HepG2 (cell line): ENCODE results near the gene FILIP1. TPM values are rescaled to one million over a fixed set of nuclear protein-coding genes. Genes with fewer than 3 reads are reported as not detected.

Source experiments
- ATAC-seq: fragments of 200-7000 bp; cut with Tn5 transposase; 3 replicates; pipeline ENCODE4 v1.9.1; 2020; ENCODE audit warnings: mild to moderate bottlenecking, moderate library complexity
- BruUV-seq: library from RNA; stranded (reverse); fragments of 400-500 nt; replicated peaks from 2 replicates; lab custom pipeline; 2021; lab: Mats Ljungman, UMichigan
- CTCF ChIA-PET: fragments of 300-600 bp; formaldehyde crosslinking; extraction: SDS; loops from one replicate; lab custom pipeline; 2021; ENCODE audit warnings: low total read pairs, inconsistent platforms, low intra/inter-chr PET ratio; lab: Yijun Ruan, JAX
- POLR2A ChIA-PET: fragments of 350-600 bp; sonication (Branson Sonifier 250); formaldehyde crosslinking; loops from one replicate; lab custom pipeline; 2020; ENCODE audit warnings: antibody characterized with exemption, inconsistent platforms; lab: Yijun Ruan, JAX
- DNase-seq: peaks from one replicate; pipeline ENCODE4 v3.0.0-alpha.2; 2015; ENCODE audit warnings: low spot score
- FAIRE-seq: peaks from 3 replicates; lab custom pipeline; 2011; peaks lifted over from hg19 to GRCh38; lab: Jason Lieb, UNC
- H2AFZ ChIP-seq: one replicate; pipeline ENCODE4 v1.6.1; 2011; ENCODE audit warnings: low read length, inconsistent platforms
- H3K27ac ChIP-seq: fragments of 300-600 bp; 3 replicates; pipeline ENCODE4 v1.8.0; 2011; ENCODE audit warnings: mixed run types, mild to moderate bottlenecking, mixed read lengths, low read length, inconsistent platforms; ENCODE audit not compliant: insufficient read depth; ENCODE audit errors: extremely low read length
- H3K27me3 ChIP-seq, 2 experiments: fragments of 200-600 bp in 1 of 2; 2 replicates in 1 of 2; 3 replicates in 1 of 2; pipeline versions ENCODE4 v1.6.0 to v1.8.0; 2011; ENCODE audit warnings: low read length in 2 of 2, mild to moderate bottlenecking in 2 of 2, moderate library complexity in 2 of 2, inconsistent platforms in 1 of 2; ENCODE audit not compliant: insufficient read depth in 2 of 2, control insufficient read depth in 1 of 2
- H3K36me3 ChIP-seq, 2 experiments: fragments of 200-600 bp in 1 of 2; replicated peaks in 1 of 2; 2 replicates in 1 of 2; 3 replicates in 1 of 2; pipeline versions ENCODE4 v1.5.1 to v1.8.0; 2011; ENCODE audit warnings: low read length in 2 of 2, inconsistent platforms in 1 of 2; ENCODE audit not compliant: insufficient read depth in 2 of 2, control insufficient read depth in 1 of 2
- H3K4me1 ChIP-seq: 2 replicates; pipeline ENCODE4 v1.5.1; 2012; ENCODE audit warnings: low read length, inconsistent platforms; ENCODE audit not compliant: insufficient read depth
- H3K4me2 ChIP-seq: 2 replicates; pipeline ENCODE4 v1.6.0; 2011; ENCODE audit warnings: low read depth, low read length, inconsistent platforms
- H3K4me3 ChIP-seq, 3 experiments: fragments of 200-600 bp in 1 of 3; sonication (generic), shearing (Covaris generic) in 1 of 3; replicated peaks in 1 of 3; 2 replicates each; pipeline ENCODE4 v1.5.1; 2011 to 2016; ENCODE audit warnings: low read length in 3 of 3, inconsistent platforms in 2 of 3, low read depth in 2 of 3, mild to moderate bottlenecking in 2 of 3, control low read depth in 1 of 3, mixed read lengths in 1 of 3; ENCODE audit not compliant: insufficient read depth in 1 of 3
- H3K79me2 ChIP-seq: one replicate; pipeline ENCODE4 v1.6.1; 2011; ENCODE audit warnings: low read length, inconsistent platforms; ENCODE audit not compliant: insufficient read depth
- H3K9ac ChIP-seq: 2 replicates; pipeline ENCODE4 v1.6.0; 2011; ENCODE audit warnings: mild to moderate bottlenecking, low read depth, low read length, inconsistent platforms; ENCODE audit not compliant: insufficient read depth
- H3K9me3 ChIP-seq: 2 replicates; pipeline ENCODE4 v1.5.1; 2012; ENCODE audit warnings: mild to moderate bottlenecking, low read length
- H4K20me1 ChIP-seq: 2 replicates; pipeline ENCODE4 v1.6.0; 2011; ENCODE audit warnings: inconsistent platforms, mild to moderate bottlenecking, low read length, moderate library complexity; ENCODE audit not compliant: insufficient read depth
- ARID5B ChIP-seq: IDR thresholded peaks from 2 replicates; pipeline ENCODE4 v1.4.0; 2020; ENCODE audit warnings: mild to moderate bottlenecking, missing genetic modification reagents
- ATF4 ChIP-seq, 2 experiments: fragments of 450-650 bp in 1 of 2; sonication (generic) in 1 of 2; formaldehyde crosslinking; IDR thresholded peaks; 2 replicates each; pipeline versions ENCODE4 v1.5.0 to v1.8.0; 2020 to 2022; ENCODE audit warnings: mild to moderate bottlenecking in 1 of 2, missing genetic modification reagents in 1 of 2
- BORCS8-MEF2B ChIP-seq: sonication (generic); formaldehyde crosslinking; IDR thresholded peaks from 2 replicates; pipeline ENCODE4 v1.8.0; 2022; ENCODE audit warnings: mild to moderate bottlenecking, missing genetic modification reagents
- ELF4 ChIP-seq: sonication (generic); formaldehyde crosslinking; IDR thresholded peaks from 2 replicates; pipeline ENCODE4 v1.5.0; 2020; ENCODE audit warnings: missing genetic modification reagents, mild to moderate bottlenecking, moderate library complexity, borderline replicate concordance
- HBP1 ChIP-seq: IDR thresholded peaks from 2 replicates; pipeline ENCODE4 v1.6.1; 2016; ENCODE audit warnings: low read depth, control low read depth
- KDM2A ChIP-seq: sonication (generic); formaldehyde crosslinking; IDR thresholded peaks from 2 replicates; pipeline ENCODE4 v1.4.0; 2020; ENCODE audit warnings: low read depth, missing genetic modification reagents, borderline replicate concordance
- LBX2 ChIP-seq: sonication (generic); formaldehyde crosslinking; IDR thresholded peaks from 2 replicates; pipeline ENCODE4 v1.5.0; 2020; ENCODE audit warnings: missing genetic modification reagents, mild to moderate bottlenecking, borderline replicate concordance
- MIER2 ChIP-seq: IDR thresholded peaks from 2 replicates; pipeline ENCODE4 v1.6.1; 2016; ENCODE audit warnings: missing biosample characterization, missing genetic modification reagents
- NBN ChIP-seq: fragments of 450-650 bp; conservative IDR thresholded peaks from 2 replicates; pipeline ENCODE4 v1.6.1; 2017
- XBP1 ChIP-seq: sonication (generic); formaldehyde crosslinking; IDR thresholded peaks from 2 replicates; pipeline ENCODE4 v1.5.0; 2020; ENCODE audit warnings: missing genetic modification reagents
- ZFYVE20 ChIP-seq: sonication (generic); formaldehyde crosslinking; IDR thresholded peaks from 2 replicates; pipeline ENCODE4 v1.8.0; 2023; ENCODE audit warnings: low read depth, mild to moderate bottlenecking, moderate library complexity, missing genetic modification reagents, borderline replicate concordance
- ZNF746 ChIP-seq: sonication (generic); formaldehyde crosslinking; IDR thresholded peaks from 2 replicates; pipeline ENCODE4 v1.8.0; 2022; ENCODE audit warnings: mild to moderate bottlenecking, missing genetic modification reagents
- ZNF772 ChIP-seq: sonication (generic); formaldehyde crosslinking; IDR thresholded peaks from 2 replicates; pipeline ENCODE4 v1.5.0; 2020; ENCODE audit warnings: mild to moderate bottlenecking, missing genetic modification reagents
- WGBS: methylation state at CpG from one replicate; pipeline ENCODE4 v1.1.6; 2017; ENCODE audit warnings: low lambda C conversion rate; 5-methylcytosine and 5-hydroxymethylcytosine counted together
- in situ Hi-C: cut with HindIII; loops from 2 replicates; pipeline ENCODE4 v1.10.0; 2017; ENCODE audit warnings: low pct_unique_long_range_greater_than_20kb; ENCODE audit not compliant: extremely low pct_ligation_motif_present
- intact Hi-C: fragments of 100-400 bp; cut with micrococcal nuclease; formaldehyde crosslinking; loops from one replicate; pipeline ENCODE4 v1.10.0; 2022; ENCODE audit not compliant: unreplicated experiment
- polyA plus RNA-seq, 8 experiments: library from polyadenylated mRNA; depleted of rRNA in 3 of 8; stranded (reverse) in 7 of 8; unstranded in 1 of 8; fragments of >200 nt; fragmentation: Illumina TruSeq in 4 of 8; extraction: Trizol in 4 of 8; gene quantifications; 2 replicates each; pipeline versions ENCODE4 v1.2.1 to v1.2.3, GENCODE V29; 2011 to 2016; ENCODE audit warnings: low read depth in 4 of 8, missing spikeins in 1 of 8, mixed read lengths in 1 of 8; ENCODE audit not compliant: insufficient read depth in 1 of 8
- total RNA-seq, 5 experiments: library from RNA; depleted of rRNA; stranded (reverse); fragments of >200 nt; fragmentation: Illumina TruSeq; extraction: Trizol; gene quantifications; 2 replicates each; pipeline ENCODE4 v1.2.3, GENCODE V29; 2016; ENCODE audit warnings: low read depth in 1 of 5

The FILIP1 gene
- total and polyA plus RNA-seq, 2 of the 13 experiments (the other 11 are each of a cell fraction or from before 2014, with no cell fraction given), result not detected

GRCh38 chr6:75397656-75398465 is 95.7 kb downstream of the FILIP1 start:
- no peaks in the 10 kb centered on the region for H3K9me3 ChIP-seq
- TF ChIP-seq HBP1 (CRISPR knock-in tag) (no peak), ZNF746 (CRISPR knock-in tag) (no peak), ATF4 (CRISPR knock-in tag; IDR thresholded peaks at IDR 0.05) (no peak), NBN (no peak), KDM2A (CRISPR knock-in tag) (no peak), LBX2 (CRISPR knock-in tag) (no peak), ZFYVE20 (CRISPR knock-in tag) (no peak), ZNF772 (CRISPR knock-in tag) (no peak), MIER2 (CRISPR knock-in tag) (no peak), ELF4 (no peak), XBP1 (no peak), ARID5B (CRISPR knock-in tag) (no peak), BORCS8-MEF2B (CRISPR knock-in tag) (no peak)
- H4K20me1 ChIP-seq, result no peaks in the 10 kb centered on the region
- no peaks in the 10 kb centered on the region; the same call in 1 of the 2 replicates for H3K4me1 ChIP-seq
- FAIRE-seq (no peak), DNase-seq (peak; percentile 26), ATAC-seq (peak; percentile 30; the same call in 1 of the 3 replicates)
- POLR2A ChIA-PET, result no interaction called here
- H3K4me3 ChIP-seq, result no peak overlapping the region
- H3K9ac ChIP-seq, result no peak overlapping the region
- 0% methylated on average over 4 of the region's 4 CpGs for WGBS
- intact Hi-C loops (no loop called here), in situ Hi-C loops (no loop called here)
- H3K27ac ChIP-seq, result no peak overlapping the region
- H2AFZ ChIP-seq, result no peak overlapping the region
- CTCF ChIA-PET, result no interaction called here
- no peaks in the 10 kb centered on the region for H3K27me3 ChIP-seq
- no peaks in the 10 kb centered on the region for H3K79me2 ChIP-seq
- BruUV-seq, result no TSS peak
- H3K4me2 ChIP-seq, result no peak overlapping the region
- H3K36me3 ChIP-seq, result no peaks in the 10 kb centered on the region
